Endothelial cell of coronary artery (primary cell): ENCODE measurements around the gene TCOF1. TPM values are rescaled to one million over a fixed set of nuclear protein-coding genes. Genes with fewer than 3 reads are reported as not detected.

Experiments used
- total RNA-seq: library from RNA; depleted of rRNA; stranded (reverse); fragments of >200 nt; gene quantifications from 2 replicates; pipeline ENCODE4 v1.2.3, GENCODE V29; 2014

TCOF1 gene
- total RNA-seq = 16.0 and 18.5 TPM in 2 replicates

DNA sequence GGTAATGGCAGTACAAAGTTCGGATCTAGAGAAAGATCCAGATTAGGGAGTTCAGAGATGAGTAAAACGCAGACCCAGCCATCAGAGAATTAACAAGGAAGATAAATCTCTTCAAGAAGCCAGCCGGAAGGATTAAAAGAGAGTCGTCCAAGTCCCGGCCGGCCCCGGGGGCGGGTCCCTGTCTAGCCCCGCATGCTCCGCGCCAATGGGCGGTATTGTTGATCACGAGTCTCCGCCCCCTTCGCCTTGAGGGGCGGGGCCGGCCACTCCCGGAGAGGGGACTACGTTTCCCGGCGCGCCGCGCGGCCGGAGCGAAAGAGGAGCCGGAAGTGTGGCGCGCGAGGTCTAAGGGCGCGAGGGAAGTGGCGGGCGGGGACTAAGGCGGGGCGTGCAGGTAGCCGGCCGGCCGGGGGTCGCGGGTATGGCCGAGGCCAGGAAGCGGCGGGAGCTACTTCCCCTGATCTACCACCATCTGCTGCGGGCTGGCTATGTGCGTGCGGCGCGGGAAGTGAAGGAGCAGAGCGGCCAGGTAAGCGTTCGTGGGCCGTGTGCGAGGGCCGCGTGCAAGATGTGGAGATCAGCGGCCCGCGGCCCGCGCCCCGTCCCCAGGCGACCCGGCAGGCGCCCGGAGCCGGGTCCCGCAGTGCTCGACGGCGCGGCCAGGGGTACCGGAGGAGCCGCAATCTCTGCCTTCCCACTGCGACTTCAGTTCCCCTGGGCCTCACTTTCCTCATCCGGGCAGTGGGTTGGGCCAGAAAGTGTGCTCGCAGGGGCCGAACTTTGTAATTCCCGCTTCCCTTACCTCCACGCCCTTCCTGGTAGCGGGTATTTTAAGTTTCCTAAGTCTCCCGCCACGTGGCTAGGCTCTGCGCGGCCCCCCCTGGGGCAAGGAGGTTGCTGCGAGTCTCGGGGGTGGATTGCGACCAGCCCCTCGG is at the start of gene TCOF1:
Gene TCOF1 (plus strand): TSS at position 372 of the 935 bp plus-strand sequence. CDS start 50 bp downstream, at position 422.

DNA sequence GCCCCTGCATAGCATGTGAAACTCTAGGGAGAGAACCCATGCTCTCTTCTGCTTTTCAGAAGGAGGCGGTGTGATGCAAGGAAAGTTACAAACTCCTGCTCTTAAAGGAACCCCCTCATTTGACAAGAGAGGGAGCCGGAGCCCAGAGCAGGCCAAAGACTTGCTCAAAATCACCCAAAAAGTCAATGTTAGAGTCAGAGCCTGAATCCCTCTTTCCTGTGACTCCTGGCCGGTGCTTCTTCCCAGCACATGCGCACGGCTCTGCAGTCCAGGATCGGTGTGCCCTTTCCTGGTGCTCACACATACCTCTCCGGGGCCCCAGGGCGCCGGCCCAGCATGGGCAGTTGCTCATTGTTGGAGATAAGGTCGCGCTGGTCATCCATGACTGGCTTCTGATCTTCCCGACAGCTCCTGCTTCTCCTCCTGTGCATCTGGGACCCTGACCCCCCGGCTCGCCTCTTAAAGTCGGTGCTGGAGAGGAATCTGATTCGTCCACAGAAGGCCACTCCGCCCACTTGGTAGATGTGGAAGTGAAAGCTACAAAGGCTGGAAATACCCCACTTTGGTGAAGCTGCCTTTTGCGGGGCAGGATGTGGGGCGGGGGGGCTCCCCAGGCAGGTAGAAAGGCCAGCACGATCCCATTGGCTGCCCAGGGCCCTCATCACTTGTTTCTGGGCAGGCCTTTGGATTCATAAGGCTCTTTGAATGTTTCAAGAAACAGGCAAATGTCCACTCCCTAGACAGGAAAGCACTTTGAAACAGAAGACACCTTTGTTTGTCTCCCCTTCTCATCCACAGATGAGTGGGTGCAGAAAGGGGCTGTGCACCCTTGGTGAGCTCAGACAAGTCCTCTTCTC is 55.0 kb downstream of the TCOF1 start, which contains the start of gene CD74:
Gene CD74 (minus strand): TSS at position 592 of the 857 bp plus-strand sequence. CDS start 161 bp downstream, at position 431.

Other genes starting within 250 kb of the TCOF1 start
- gene PDGFRB, start 201.9 kb upstream of the TCOF1 start, total RNA-seq = 0.63 and 3.1 TPM in 2 replicates
- gene CDX1, start 190.9 kb upstream of the TCOF1 start, total RNA-seq = not detected in 2 replicates
- gene SLC6A7, start 167.6 kb upstream of the TCOF1 start, total RNA-seq = not detected in 2 replicates
- gene CAMK2A, start 67.9 kb upstream of the TCOF1 start, total RNA-seq = not detected in 2 replicates
- gene ARSI, start 54.8 kb upstream of the TCOF1 start, total RNA-seq = 0.09 and 0.28 TPM in 2 replicates
- gene CD74, start 55.2 kb downstream of the TCOF1 start, total RNA-seq = 0.36 and 0.56 TPM in 2 replicates
- gene RPS14, start 92.0 kb downstream of the TCOF1 start, total RNA-seq = 3,989 and 4,022 TPM in 2 replicates
- 39.4 and 62.3 TPM in 2 replicates for gene NDST1, start 150.4 kb downstream of the TCOF1 start, total RNA-seq